ENCODE data around the gene PLEKHG1. TPM values are rescaled to one million over a fixed set of nuclear protein-coding genes. Genes with fewer than 3 reads are reported as not detected.

Gene PLEKHG1
- total and polyA plus RNA-seq, 2 of the 13 experiments (the other 11 are each of a cell fraction or from before 2014, with no cell fraction given), result 0.03 to 0.04 TPM

DNA sequence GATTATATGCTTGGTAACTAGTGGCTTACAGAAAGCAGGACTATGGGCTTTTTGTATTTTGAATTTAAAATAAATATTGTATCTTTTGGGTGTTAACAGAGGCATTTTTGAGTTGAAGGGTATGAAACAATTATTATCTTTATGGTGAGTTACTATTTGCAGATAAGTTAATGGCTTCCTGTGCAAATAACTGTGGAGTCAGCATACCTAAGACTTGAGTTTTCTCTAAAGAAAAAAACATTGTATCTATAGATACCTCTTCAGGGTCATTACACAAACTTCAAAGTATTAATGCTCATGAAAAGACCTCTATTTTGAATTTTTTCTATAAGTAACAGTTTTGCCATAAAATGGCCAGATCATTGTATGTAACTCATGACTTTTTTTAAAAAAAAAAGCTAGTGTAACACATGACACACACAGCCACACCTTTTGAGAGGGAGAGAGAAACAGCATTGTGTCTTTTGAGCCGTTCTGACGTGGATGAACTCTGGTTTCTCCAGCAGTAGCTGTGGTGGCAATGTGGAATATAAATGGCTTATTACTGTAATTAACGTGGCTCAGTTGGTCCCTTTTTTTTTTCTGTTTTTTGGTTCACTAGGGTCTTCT is 36.3 kb downstream of the PLEKHG1 start:
- no peak overlapping the region for H3K27ac ChIP-seq (ENCODE audit: extremely low read length, insufficient read depth, low read length)

DNA sequence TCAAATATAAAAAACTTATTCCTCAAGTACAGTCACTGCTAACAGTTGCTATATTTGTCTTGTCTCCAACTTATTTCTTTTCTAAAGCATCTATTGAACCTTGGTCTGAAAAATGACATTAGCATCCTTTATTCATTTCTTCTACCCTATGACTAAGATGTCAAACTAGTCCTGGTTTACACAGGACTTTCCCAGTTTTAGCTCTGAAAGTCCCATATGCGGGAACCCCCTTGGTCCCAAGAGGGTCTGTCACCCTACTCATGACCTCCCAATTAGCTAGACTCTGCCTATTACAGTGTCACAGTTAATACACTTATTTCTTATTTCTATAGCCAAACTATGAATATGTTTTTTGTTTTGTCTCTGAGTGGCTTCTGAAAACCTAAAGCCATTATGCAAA is 37.1 kb downstream of the PLEKHG1 start:
- no TSS peak for BruUV-seq (replicated peaks)
- no peak overlapping the region for H3K9ac ChIP-seq (ENCODE audit: insufficient read depth, low read depth, low read length)
- H4K20me1 ChIP-seq (ENCODE audit: insufficient read depth, low read length), result no peaks in the 10 kb centered on the region
- POLR2A ChIA-PET, result no interaction called here
- H3K4me2 ChIP-seq (ENCODE audit: low read depth, low read length), result no peak overlapping the region
- H3K36me3 ChIP-seq (replicated peaks in 1 of 2; ENCODE audit: control insufficient read depth in 1 of 2, insufficient read depth in 2 of 2, low read length in 2 of 2), result no peaks in the 10 kb centered on the region
- peaks cover 26% of the 10 kb centered on the region for H3K4me1 ChIP-seq (ENCODE audit: insufficient read depth, low read length)
- ATAC-seq (no peak), FAIRE-seq (no peak), DNase-seq (ENCODE audit: low spot score) (no peak)
- H3K79me2 ChIP-seq (ENCODE audit: insufficient read depth, low read length), result no peaks in the 10 kb centered on the region
- intact Hi-C loops (cut with micrococcal nuclease; ENCODE audit: unreplicated experiment) (no loop called here), in situ Hi-C loops (cut with HindIII; ENCODE audit: extremely low pct_ligation_motif_present, low pct_unique_long_range_greater_than_20kb) (no loop called here)
- 30% methylated on average over 1 of the region's 1 CpG for WGBS (ENCODE audit: low lambda C conversion rate)
- CTCF ChIA-PET (ENCODE audit: low intra/inter-chr PET ratio, low total read pairs), result no interaction called here
- TF ChIP-seq SRSF1 (optimal IDR thresholded peaks at IDR 0.05; ENCODE audit: low read depth, low read length), result no peak
- TF ChIP-seq ZFP36L2 (CRISPR knock-in tag; IDR thresholded peaks at IDR 0.05), result no peak
- TF ChIP-seq SOX6 (IDR thresholded peaks at IDR 0.05), result no peak
- no peak for TF ChIP-seq SOX6 (CRISPR knock-in tag; IDR thresholded peaks at IDR 0.05)
- no peak for TF ChIP-seq EHMT2 (IDR thresholded peaks at IDR 0.05; ENCODE audit: borderline replicate concordance, low read depth, low read length)
- H3K27me3 ChIP-seq (ENCODE audit: control insufficient read depth in 1 of 2, insufficient read depth in 2 of 2, low read length in 2 of 2), result peaks cover 0 to 5% of the 10 kb centered on the region in 2 experiments; a peak in 1 of 5 replicates
- H3K4me3 ChIP-seq (replicated peaks in 1 of 3; ENCODE audit: insufficient read depth in 1 of 3, low read depth in 2 of 3, low read length in 3 of 3), result no peak overlapping the region
- no peak overlapping the region for H3K27ac ChIP-seq (ENCODE audit: extremely low read length, insufficient read depth, low read length)
- H2AFZ ChIP-seq (ENCODE audit: low read length), result no peak overlapping the region
- H3K9me3 ChIP-seq (ENCODE audit: low read length), result no peaks in the 10 kb centered on the region

More for the DNA sequence above, 36.3 kb downstream of the PLEKHG1 start:
- intact Hi-C loops (cut with micrococcal nuclease; ENCODE audit: unreplicated experiment) (no loop called here), in situ Hi-C loops (cut with HindIII; ENCODE audit: extremely low pct_ligation_motif_present, low pct_unique_long_range_greater_than_20kb) (no loop called here)
- Histone ChIP-seq H4K20me1 (ENCODE audit: insufficient read depth, low read length) (no peaks in the 10 kb centered on the region), H3K9ac (ENCODE audit: insufficient read depth, low read depth, low read length) (no peak overlapping the region), H3K79me2 (ENCODE audit: insufficient read depth, low read length) (no peaks in the 10 kb centered on the region), H3K4me2 (ENCODE audit: low read depth, low read length) (no peak overlapping the region), H3K36me3 (replicated peaks in 1 of 2; ENCODE audit: control insufficient read depth in 1 of 2, insufficient read depth in 2 of 2, low read length in 2 of 2) (no peaks in the 10 kb centered on the region), H3K4me3 (replicated peaks in 1 of 3; ENCODE audit: insufficient read depth in 1 of 3, low read depth in 2 of 3, low read length in 3 of 3) (no peak overlapping the region), H3K4me1 (ENCODE audit: insufficient read depth, low read length) (peaks cover 30% of the 10 kb centered on the region), H3K9me3 (ENCODE audit: low read length) (no peaks in the 10 kb centered on the region), H2AFZ (ENCODE audit: low read length) (no peak overlapping the region), H3K27me3 (ENCODE audit: control insufficient read depth in 1 of 2, insufficient read depth in 2 of 2, low read length in 2 of 2) (peaks cover 0 to 5% of the 10 kb centered on the region in 2 experiments; a peak in 1 of 5 replicates)
- 8% methylated on average over 3 of the region's 3 CpGs for WGBS (ENCODE audit: low lambda C conversion rate)
- DNase-seq (ENCODE audit: low spot score) (no peak), ATAC-seq (no peak), FAIRE-seq (no peak)
- CTCF ChIA-PET (ENCODE audit: low intra/inter-chr PET ratio, low total read pairs), result no interaction called here
- POLR2A ChIA-PET, result no interaction called here
- BruUV-seq (replicated peaks), result no TSS peak
- TF ChIP-seq CREB1 (IDR thresholded peaks at IDR 0.05) (peak; percentile 13; the same call in 1 of the 2 replicates), CREB1 (CRISPR knock-in tag; IDR thresholded peaks at IDR 0.05) (no peak), ZMAT3 (CRISPR knock-in tag; conservative IDR thresholded peaks at IDR 0.05) (no peak), MAFK (conservative IDR thresholded peaks at IDR 0.05 in 1 of 2, IDR thresholded peaks at IDR 0.05 in 1 of 2; ENCODE audit: low read length in 2 of 2) (peak; percentile 48 to 69; a peak in 3 of 4 replicates), MAFF (IDR thresholded peaks at IDR 0.05; ENCODE audit: low read depth, low read length) (peak; percentile 48; the same call in 1 of the 2 replicates)
- TF ChIP-seq, protein P1, sequence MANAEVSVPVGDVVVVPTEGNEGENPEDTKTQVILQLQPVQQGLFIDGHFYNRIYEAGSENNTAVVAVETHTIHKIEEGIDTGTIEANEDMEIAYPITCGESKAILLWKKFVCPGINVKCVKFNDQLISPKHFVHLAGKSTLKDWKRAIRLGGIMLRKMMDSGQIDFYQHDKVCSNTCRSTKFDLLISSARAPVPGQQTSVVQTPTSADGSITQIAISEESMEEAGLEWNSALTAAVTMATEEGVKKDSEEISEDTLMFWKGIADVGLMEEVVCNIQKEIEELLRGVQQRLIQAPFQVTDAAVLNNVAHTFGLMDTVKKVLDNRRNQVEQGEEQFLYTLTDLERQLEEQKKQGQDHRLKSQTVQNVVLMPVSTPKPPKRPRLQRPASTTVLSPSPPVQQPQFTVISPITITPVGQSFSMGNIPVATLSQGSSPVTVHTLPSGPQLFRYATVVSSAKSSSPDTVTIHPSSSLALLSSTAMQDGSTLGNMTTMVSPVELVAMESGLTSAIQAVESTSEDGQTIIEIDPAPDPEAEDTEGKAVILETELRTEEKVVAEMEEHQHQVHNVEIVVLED (CRISPR knock-in tag; IDR thresholded peaks at IDR 0.05; ENCODE audit: borderline replicate concordance), result no peak

Measured in HepG2 (cell line).